Upper lobe of left lung (tissue), 6 donors: ENCODE data around the gene KCNG1. TPM values are rescaled to one million over a fixed set of nuclear protein-coding genes. Genes with fewer than 3 reads are reported as not detected.
"Not testable (repeated sequence)": the region's sequence is repeated elsewhere in the genome, so short reads cannot be mapped to it uniquely, and the experiment has no call there.

Experiments used
- ATAC-seq, 2 donors: fragments of 200-7000 bp; cut with Tn5 transposase; one replicate each; pipeline ENCODE4 v1.9.1; 2022; ENCODE audit warnings: mild to moderate bottlenecking in 2 of 2, moderate library complexity in 2 of 2; ENCODE audit not compliant: low FRiP score in 2 of 2
- DNase-seq, 2 donors: peaks; one replicate each; pipeline ENCODE4 v3.0.0-alpha.2; 2019 to 2020
- H3K27ac ChIP-seq, 4 donors: fragments of 200-600 bp; sonication (generic); one replicate each; pipeline ENCODE4 v1.5.1; 2016 to 2019
- H3K27me3 ChIP-seq, 4 donors: fragments of 200-600 bp; sonication (generic); one replicate each; pipeline ENCODE4 v1.5.1; 2017 to 2019
- H3K36me3 ChIP-seq, 4 donors: fragments of 200-600 bp; sonication (generic); one replicate each; pipeline ENCODE4 v1.5.1; 2016 to 2019
- H3K4me1 ChIP-seq, 4 donors: fragments of 200-600 bp; sonication (generic); one replicate each; pipeline ENCODE4 v1.5.1; 2018 to 2019
- H3K4me3 ChIP-seq, 4 donors: fragments of 200-600 bp; sonication (generic); one replicate each; pipeline ENCODE4 v1.5.1; 2017 to 2019; ENCODE audit warnings: mild to moderate bottlenecking in 2 of 4, moderate library complexity in 1 of 4
- H3K9me3 ChIP-seq, 4 donors: fragments of 200-600 bp; sonication (generic); one replicate each; pipeline ENCODE4 v1.5.1; 2018 to 2019
- EP300 ChIP-seq, 4 donors: sonication (generic); formaldehyde crosslinking; IDR thresholded peaks; one replicate each; pipeline ENCODE4 v1.5.1; 2017; ENCODE audit warnings: antibody characterized with exemption in 4 of 4, control low read depth in 2 of 4
- POLR2A ChIP-seq, 4 donors: fragments of 450-650 bp; IDR thresholded peaks; one replicate each; pipeline ENCODE4 v1.5.1; 2016 to 2017; ENCODE audit warnings: antibody characterized with exemption in 4 of 4, mild to moderate bottlenecking in 2 of 4
- POLR2AphosphoS5 ChIP-seq, 2 donors: sonication (generic); formaldehyde crosslinking; IDR thresholded peaks; one replicate each; pipeline ENCODE4 v1.5.1; 2017; ENCODE audit warnings: antibody characterized with exemption in 2 of 2
- WGBS, 2 donors: methylation state at CpG; one replicate each; pipeline ENCODE4 v1.1.5; 2017 to 2018; 5-methylcytosine and 5-hydroxymethylcytosine counted together
- total RNA-seq, 6 donors: library from RNA; depleted of rRNA in 4 of 6; stranded (reverse); fragments of >200 nt in 4 of 6; gene quantifications; one replicate each; pipeline versions ENCODE4 v1.1.0 to v1.2.1, GENCODE V29; 2016 to 2021
- TF ChIP-seq, protein P1 (sequence below), 6 experiments: fragments of 450-650 bp in 4 of 6; fragments of 200-600 bp in 2 of 6; sonication (generic) in 2 of 6; IDR thresholded peaks; one replicate each; pipeline ENCODE4 v1.5.1; 2016 to 2019; ENCODE audit warnings: antibody characterized with exemption in 6 of 6
- donor health status: DM: no; HTN: no; CAD: no; lungs with moderate emphysema.
- donor health status: DM: no; HTN: yes; CAD: no; lungs with severe emphysema.

KCNG1 gene
- total RNA-seq, 6 donors from 2014 or later = 0.17 to 0.37 (median 0.25) TPM; not detected in 2

DNA sequence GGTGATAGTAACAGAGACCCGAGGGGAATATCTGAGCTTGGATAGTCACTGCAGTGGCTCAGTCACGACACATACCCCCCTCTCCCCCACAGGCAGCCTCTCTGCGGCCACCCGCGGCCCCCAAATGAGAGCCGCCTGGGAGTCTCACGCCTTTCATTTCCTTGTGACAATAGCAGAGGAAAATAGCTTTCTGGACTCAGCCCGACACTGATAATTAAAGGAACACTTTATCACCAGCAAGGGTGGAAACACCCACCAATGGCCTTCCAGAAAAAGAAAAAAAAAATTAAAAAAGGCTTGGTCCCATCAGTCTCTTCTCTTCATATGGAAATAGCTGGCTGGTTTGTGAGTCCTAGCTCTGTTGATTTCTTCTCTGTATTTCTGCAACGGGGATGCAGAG is 35.1 kb upstream of the KCNG1 start:
- TF ChIP-seq POLR2AphosphoS5 (IDR thresholded peaks at IDR 0.05) (no peak), EP300 (IDR thresholded peaks at IDR 0.05) (no peak), POLR2A (IDR thresholded peaks at IDR 0.05) (no peak)
- TF ChIP-seq, protein P1, sequence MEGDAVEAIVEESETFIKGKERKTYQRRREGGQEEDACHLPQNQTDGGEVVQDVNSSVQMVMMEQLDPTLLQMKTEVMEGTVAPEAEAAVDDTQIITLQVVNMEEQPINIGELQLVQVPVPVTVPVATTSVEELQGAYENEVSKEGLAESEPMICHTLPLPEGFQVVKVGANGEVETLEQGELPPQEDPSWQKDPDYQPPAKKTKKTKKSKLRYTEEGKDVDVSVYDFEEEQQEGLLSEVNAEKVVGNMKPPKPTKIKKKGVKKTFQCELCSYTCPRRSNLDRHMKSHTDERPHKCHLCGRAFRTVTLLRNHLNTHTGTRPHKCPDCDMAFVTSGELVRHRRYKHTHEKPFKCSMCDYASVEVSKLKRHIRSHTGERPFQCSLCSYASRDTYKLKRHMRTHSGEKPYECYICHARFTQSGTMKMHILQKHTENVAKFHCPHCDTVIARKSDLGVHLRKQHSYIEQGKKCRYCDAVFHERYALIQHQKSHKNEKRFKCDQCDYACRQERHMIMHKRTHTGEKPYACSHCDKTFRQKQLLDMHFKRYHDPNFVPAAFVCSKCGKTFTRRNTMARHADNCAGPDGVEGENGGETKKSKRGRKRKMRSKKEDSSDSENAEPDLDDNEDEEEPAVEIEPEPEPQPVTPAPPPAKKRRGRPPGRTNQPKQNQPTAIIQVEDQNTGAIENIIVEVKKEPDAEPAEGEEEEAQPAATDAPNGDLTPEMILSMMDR (IDR thresholded peaks at IDR 0.05) = no peak
- WGBS, 2 donors = 27% methylated on average over 9 of the region's 9 CpGs
- peak in 1 of 2 donors; percentile 15 for DNase-seq

DNA sequence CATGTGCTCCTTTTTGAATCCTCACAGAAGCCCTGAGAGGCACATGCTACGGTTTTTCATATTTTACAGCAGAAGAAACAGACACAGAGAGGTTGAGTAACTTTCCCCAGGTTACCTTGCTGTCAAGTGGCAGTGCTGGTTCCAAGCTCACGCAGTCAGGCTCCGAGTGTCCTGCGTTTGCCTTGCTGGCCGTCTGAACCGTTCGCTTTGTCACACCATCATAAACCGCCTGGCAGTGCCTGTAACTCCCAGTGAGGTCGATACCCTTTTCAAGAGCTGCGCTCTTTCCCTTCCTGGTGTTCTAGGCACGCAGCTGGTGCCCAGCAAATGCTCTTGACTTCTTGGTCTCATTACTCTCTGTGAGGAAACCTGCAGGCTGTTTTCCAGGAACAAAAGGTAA is 31.3 kb upstream of the KCNG1 start:
- TF ChIP-seq, protein P1 (IDR thresholded peaks at IDR 0.05) = no peak
- TF ChIP-seq POLR2AphosphoS5 (IDR thresholded peaks at IDR 0.05) (no peak), POLR2A (IDR thresholded peaks at IDR 0.05) (no peak)
- H3K4me1 ChIP-seq = no peaks in the 10 kb centered on the region
- H3K36me3 ChIP-seq = no peaks in the 10 kb centered on the region
- H3K27ac ChIP-seq = no peak overlapping the region
- peak in 1 of 2 donors; percentile 6 for DNase-seq
- H3K9me3 ChIP-seq = no peaks in the 10 kb centered on the region
- WGBS, 2 donors = 56 to 63% methylated on average over 11 of the region's 11 CpGs
- H3K4me3 ChIP-seq = no peak overlapping the region
- no peaks in the 10 kb centered on the region for H3K27me3 ChIP-seq
- no peak for ATAC-seq

More for the DNA sequence above, 35.1 kb upstream of the KCNG1 start:
- no peak for ATAC-seq
- H3K27me3 ChIP-seq = no peaks in the 10 kb centered on the region
- H3K4me1 ChIP-seq = no peaks in the 10 kb centered on the region
- H3K36me3 ChIP-seq = no peaks in the 10 kb centered on the region
- H3K9me3 ChIP-seq = no peaks in the 10 kb centered on the region
- H3K27ac ChIP-seq = no peak overlapping the region
- H3K4me3 ChIP-seq = no peak overlapping the region

DNA sequence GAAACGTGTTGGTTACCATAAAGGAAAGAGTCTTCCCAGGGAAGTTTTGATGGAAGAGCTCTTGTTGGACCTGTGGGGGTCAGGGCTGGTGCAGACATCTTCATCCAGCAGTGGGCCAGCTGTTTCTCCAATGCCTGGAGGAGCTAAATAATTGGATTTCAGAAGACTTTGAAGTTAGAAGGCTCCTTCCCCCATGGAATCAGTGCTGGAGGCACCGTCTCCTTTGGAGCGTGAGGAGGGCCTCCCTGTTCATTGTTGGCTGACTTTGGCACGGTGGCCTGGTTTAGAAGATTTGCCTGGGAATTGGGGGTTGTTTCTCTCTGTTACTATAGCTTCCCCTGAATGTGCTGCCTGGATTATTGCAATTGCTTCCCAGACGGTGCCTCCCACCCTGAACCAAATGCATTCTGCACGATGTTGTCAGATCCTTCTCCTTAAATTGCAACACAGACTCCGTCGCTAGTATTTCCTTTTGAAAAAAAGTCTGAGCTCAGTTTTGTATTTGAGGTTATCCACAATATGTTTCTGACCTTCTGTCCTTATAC is 27.7 kb upstream of the KCNG1 start:
- Histone ChIP-seq H3K4me3 (no peak overlapping the region), H3K4me1 (no peaks in the 10 kb centered on the region), H3K9me3 (peaks cover 0 to 5% (median 2%) of the 10 kb centered on the region in 4 donors), H3K27ac (no peak overlapping the region), H3K36me3 (no peaks in the 10 kb centered on the region), H3K27me3 (no peaks in the 10 kb centered on the region)
- WGBS, 2 donors = 50 to 51% methylated on average over 8 of the region's 8 CpGs
- TF ChIP-seq POLR2AphosphoS5 (IDR thresholded peaks at IDR 0.05) (no peak), POLR2A (IDR thresholded peaks at IDR 0.05) (no peak)
- no peak for ATAC-seq
- DNase-seq = no peak

DNA sequence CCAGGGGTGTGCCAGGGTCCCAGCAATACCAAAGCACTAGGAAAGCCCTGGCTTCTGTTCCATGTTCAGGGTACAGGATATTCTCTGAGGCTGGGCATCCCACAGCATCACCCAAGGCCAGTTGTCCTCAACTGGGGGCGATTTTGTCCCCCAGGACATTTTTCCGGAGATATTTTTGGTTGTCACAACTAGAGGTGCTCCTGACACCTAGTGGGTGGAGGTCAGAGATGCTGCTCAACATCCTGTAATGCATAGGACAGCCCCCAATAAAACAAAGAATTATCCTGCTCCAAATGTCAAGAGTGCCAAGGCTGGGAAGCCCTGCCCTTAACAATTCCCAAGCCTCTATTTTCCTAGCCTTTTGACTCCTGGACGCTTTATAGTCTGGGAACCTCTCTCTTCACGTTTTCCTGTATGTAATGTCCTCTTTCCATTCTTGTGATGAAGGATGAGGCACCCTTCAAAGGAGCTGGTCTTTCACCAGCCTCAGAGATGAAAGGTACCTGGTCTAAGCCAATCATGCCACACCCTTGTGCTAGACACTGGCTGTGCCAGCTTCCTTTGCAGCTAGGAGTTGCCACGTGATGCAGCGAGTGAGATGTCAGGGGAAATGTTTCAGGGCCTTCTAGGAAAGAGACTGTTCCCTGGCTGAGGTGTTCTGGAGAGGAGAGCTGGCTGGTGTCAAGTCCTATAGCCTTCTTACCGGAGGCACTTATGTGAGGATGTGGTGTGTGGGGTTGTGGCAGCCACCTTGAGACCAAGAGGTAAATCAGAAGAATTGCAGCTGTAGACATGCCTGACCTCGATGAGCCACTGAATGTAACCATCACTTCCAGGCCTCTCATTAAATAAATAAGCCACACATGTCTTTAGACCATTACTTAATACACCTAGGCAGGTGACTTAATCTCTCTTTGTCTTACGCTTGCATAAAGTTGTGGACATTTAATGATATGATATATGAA is 23.4 kb upstream of the KCNG1 start:
- ATAC-seq (no peak), DNase-seq (no peak)
- WGBS, 2 donors = 67 to 83% methylated on average over 7 to 9 of the region's 9 CpGs
- H3K36me3 ChIP-seq = no peaks in the 10 kb centered on the region
- peaks cover 0 to 5% (median 2%) of the 10 kb centered on the region in 4 donors for H3K9me3 ChIP-seq
- no peak overlapping the region for H3K27ac ChIP-seq
- H3K4me3 ChIP-seq = no peak overlapping the region
- H3K27me3 ChIP-seq = no peaks in the 10 kb centered on the region
- TF ChIP-seq POLR2A (IDR thresholded peaks at IDR 0.05) (no peak), POLR2AphosphoS5 (IDR thresholded peaks at IDR 0.05) (no peak), EP300 (IDR thresholded peaks at IDR 0.05) (no peak)
- H3K4me1 ChIP-seq = no peaks in the 10 kb centered on the region

DNA sequence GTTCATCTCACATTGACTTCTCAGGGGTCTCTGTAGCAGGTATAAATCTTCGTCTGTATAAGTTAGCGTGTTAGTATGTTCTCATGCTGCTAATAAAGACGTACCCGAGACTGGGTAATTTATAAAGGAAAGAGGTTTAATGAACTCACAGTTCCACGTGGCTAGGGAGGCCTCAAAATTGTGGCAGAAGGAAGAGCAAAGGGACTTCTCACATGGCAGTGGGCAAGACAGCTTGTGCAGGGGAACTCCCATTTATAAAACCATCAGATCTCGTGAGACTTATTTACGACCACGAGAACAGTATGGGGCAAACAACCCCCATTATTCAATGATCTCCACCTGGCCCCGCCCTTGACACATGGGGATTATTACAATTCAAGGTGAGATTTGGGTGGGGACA is 22.6 kb upstream of the KCNG1 start:
- ATAC-seq, H3K27me3 ChIP-seq: not testable (repeated sequence)
- 88 to 91% methylated on average over 9 of the region's 9 CpGs for WGBS, 2 donors

DNA sequence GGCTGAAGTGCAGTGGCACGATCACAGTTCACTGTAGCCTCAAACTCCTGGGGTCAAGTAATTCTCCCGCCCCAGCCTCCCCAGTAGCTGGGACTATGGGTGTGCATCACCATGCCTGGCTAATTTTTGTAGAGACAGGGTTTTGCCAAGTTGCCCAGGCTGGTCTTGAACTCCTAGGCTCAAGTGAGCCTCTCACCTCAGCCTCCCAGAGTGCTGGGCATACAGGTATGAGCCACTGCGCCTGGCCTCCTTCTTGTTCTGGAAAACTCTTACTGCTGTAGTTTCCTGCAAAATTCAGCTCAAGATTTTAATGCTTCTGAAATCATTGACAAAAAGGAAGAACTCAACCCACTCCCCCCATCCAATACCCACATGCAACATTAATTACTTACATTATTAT is 21.9 kb upstream of the KCNG1 start:
- Histone ChIP-seq H3K4me3 (no peak overlapping the region), H3K27me3 (no peaks in the 10 kb centered on the region), H3K27ac (no peak overlapping the region), H3K9me3 (peaks cover 0 to 5% (median 2%) of the 10 kb centered on the region in 4 donors), H3K36me3 (no peaks in the 10 kb centered on the region), H3K4me1 (no peaks in the 10 kb centered on the region)
- TF ChIP-seq EP300 (IDR thresholded peaks at IDR 0.05) = no peak
- TF ChIP-seq, protein P1 (IDR thresholded peaks at IDR 0.05) = no peak
- no peak for TF ChIP-seq POLR2A (IDR thresholded peaks at IDR 0.05)
- TF ChIP-seq POLR2AphosphoS5 (IDR thresholded peaks at IDR 0.05) = no peak
- no peak for ATAC-seq
- WGBS, 2 donors = 94 to 96% methylated on average over 3 of the region's 3 CpGs
- DNase-seq = peak in 1 of 2 donors; percentile 6

More for the DNA sequence above, 22.6 kb upstream of the KCNG1 start:
- not testable (repeated sequence) for H3K4me3 ChIP-seq, H3K4me1 ChIP-seq, H3K9me3 ChIP-seq, H3K27ac ChIP-seq, H3K36me3 ChIP-seq, DNase-seq
